Thymus (tissue), 11 donors: Measurements from ENCODE around the gene PLB1. TPM values are rescaled to one million over a fixed set of nuclear protein-coding genes. Genes with fewer than 3 reads are reported as not detected.

Experiments used
- DNase-seq, 9 donors: peaks; one replicate each; pipeline ENCODE4 v3.0.0-alpha.2; 2013; ENCODE audit warnings: low spot score in 9 of 9, low read depth in 6 of 9, missing footprints in 1 of 9
- H3K27ac ChIP-seq, 2 donors: one replicate each; pipeline ENCODE4 v1.5.1; 2013; ENCODE audit warnings: control low read depth in 1 of 2, low read depth in 1 of 2, low read length in 1 of 2, mild to moderate bottlenecking in 1 of 2, moderate library complexity in 1 of 2
- H3K27me3 ChIP-seq, 2 donors: one replicate each; pipeline ENCODE4 v1.5.1; 2013; ENCODE audit warnings: low read length in 1 of 2; ENCODE audit not compliant: control insufficient read depth in 2 of 2, insufficient read depth in 1 of 2
- H3K36me3 ChIP-seq, 2 donors: one replicate each; pipeline ENCODE4 v1.5.1; 2013; ENCODE audit warnings: low read length in 1 of 2, mild to moderate bottlenecking in 1 of 2, moderate library complexity in 1 of 2; ENCODE audit not compliant: control insufficient read depth in 2 of 2, insufficient read depth in 2 of 2
- H3K4me1 ChIP-seq, 2 donors: one replicate each; pipeline ENCODE4 v1.5.1; 2013; ENCODE audit warnings: low read length in 2 of 2; ENCODE audit not compliant: control insufficient read depth in 2 of 2, insufficient read depth in 2 of 2
- H3K4me3 ChIP-seq, 2 donors: one replicate each; pipeline ENCODE4 v1.5.1; 2013; ENCODE audit warnings: low read length in 2 of 2, control low read depth in 1 of 2, mild to moderate bottlenecking in 1 of 2
- H3K9me3 ChIP-seq, 2 donors: one replicate each; pipeline ENCODE4 v1.5.1; 2013; ENCODE audit warnings: low read length in 1 of 2, mild to moderate bottlenecking in 1 of 2; ENCODE audit not compliant: control insufficient read depth in 2 of 2, insufficient read depth in 1 of 2
- WGBS: extraction: QIAGEN DNeasy Blood & Tissue Kit; methylation state at CpG from one replicate; pipeline ENCODE4 v1.1.7; 2013; 5-methylcytosine and 5-hydroxymethylcytosine counted together
- polyA plus RNA-seq: library from polyadenylated mRNA; stranded (reverse); fragments of 200-250 nt; gene quantifications from one replicate; pipeline ENCODE4 v1.2.3, GENCODE V29; 2013
- total RNA-seq: library from RNA; stranded (reverse); fragments of 120-200 nt; gene quantifications from one replicate; pipeline ENCODE4 v1.2.4, GENCODE V29; 2013
- donor health status: healthy.

Gene PLB1
- total and polyA plus RNA-seq, 2 donors = 1.8 to 2.3 TPM

GRCh38 chr2:28635191-28635611 is 139.3 kb downstream of the PLB1 start:
- WGBS = 90% methylated on average over 2 of the region's 2 CpGs
- Histone ChIP-seq H3K9me3 (no peaks in the 10 kb centered on the region), H3K27me3 (no peaks in the 10 kb centered on the region), H3K4me3 (no peak overlapping the region), H3K27ac (no peak overlapping the region), H3K36me3 (no peaks in the 10 kb centered on the region), H3K4me1 (no peaks in the 10 kb centered on the region)
- DNase-seq = no peak

GRCh38 chr2:28636491-28636890 is 140.6 kb downstream of the PLB1 start:
- 100% methylated on average over 2 of the region's 2 CpGs for WGBS
- Histone ChIP-seq H3K4me3 (no peak overlapping the region), H3K36me3 (no peaks in the 10 kb centered on the region), H3K27ac (no peak overlapping the region), H3K4me1 (no peaks in the 10 kb centered on the region), H3K27me3 (no peaks in the 10 kb centered on the region), H3K9me3 (no peaks in the 10 kb centered on the region)
- DNase-seq = no peak

GRCh38 chr2:28637066-28638047 is 141.5 kb downstream of the PLB1 start:
- H3K4me1 ChIP-seq = no peaks in the 10 kb centered on the region

GRCh38 chr2:28638102-28638501 is 142.2 kb downstream of the PLB1 start:
- Histone ChIP-seq H3K4me1 (peaks cover 0 to 3% of the 10 kb centered on the region in 2 donors), H3K27ac (no peak overlapping the region)
- WGBS = 93% methylated on average over 2 of the region's 2 CpGs

More at GRCh38 chr2:28637066-28638047, 141.5 kb downstream of the PLB1 start:
- H3K27me3 ChIP-seq = no peaks in the 10 kb centered on the region
- no peak overlapping the region for H3K27ac ChIP-seq
- no peaks in the 10 kb centered on the region for H3K36me3 ChIP-seq
- no peak overlapping the region for H3K4me3 ChIP-seq
- no peak for DNase-seq
- no peaks in the 10 kb centered on the region for H3K9me3 ChIP-seq
- 96% methylated on average over 12 of the region's 12 CpGs for WGBS

GRCh38 chr2:28639092-28639691 is 143.3 kb downstream of the PLB1 start:
- Histone ChIP-seq H3K36me3 (no peaks in the 10 kb centered on the region), H3K4me1 (peaks cover 0 to 3% of the 10 kb centered on the region in 2 donors), H3K27ac (no peak overlapping the region), H3K4me3 (no peak overlapping the region), H3K9me3 (no peaks in the 10 kb centered on the region), H3K27me3 (no peaks in the 10 kb centered on the region)
- no peak for DNase-seq
- 97% methylated on average over 8 of the region's 8 CpGs for WGBS

More at GRCh38 chr2:28638102-28638501, 142.2 kb downstream of the PLB1 start:
- Histone ChIP-seq H3K9me3 (no peaks in the 10 kb centered on the region), H3K27me3 (no peaks in the 10 kb centered on the region), H3K36me3 (no peaks in the 10 kb centered on the region), H3K4me3 (no peak overlapping the region)
- no peak for DNase-seq

GRCh38 chr2:28639836-28640235 is 144.0 kb downstream of the PLB1 start:
- no peak overlapping the region for H3K27ac ChIP-seq
- 90% methylated on average over 4 of the region's 4 CpGs for WGBS
- no peak overlapping the region for H3K4me3 ChIP-seq
- DNase-seq = no peak
- no peaks in the 10 kb centered on the region for H3K9me3 ChIP-seq
- no peaks in the 10 kb centered on the region for H3K36me3 ChIP-seq
- H3K4me1 ChIP-seq = peaks cover 0 to 3% of the 10 kb centered on the region in 2 donors
- no peaks in the 10 kb centered on the region for H3K27me3 ChIP-seq

- no peaks in the 10 kb centered on the region for H3K9me3 ChIP-seq
- no peak overlapping the region for H3K4me3 ChIP-seq
- H3K27ac ChIP-seq = no peak overlapping the region
- DNase-seq = no peak
- WGBS = 96% methylated on average over 14 of the region's 14 CpGs
- no peaks in the 10 kb centered on the region for H3K27me3 ChIP-seq
- H3K4me1 ChIP-seq = peaks cover 0 to 3% of the 10 kb centered on the region in 2 donors
- H3K36me3 ChIP-seq = no peaks in the 10 kb centered on the region
These were observed 144.5 kb downstream of the PLB1 start for GRCh38 chr2:28640260-28640907.

GRCh38 chr2:28640908-28641300 is 145.0 kb downstream of the PLB1 start:
- Histone ChIP-seq H3K27me3 (no peaks in the 10 kb centered on the region), H3K9me3 (no peaks in the 10 kb centered on the region), H3K36me3 (no peaks in the 10 kb centered on the region), H3K4me3 (no peak overlapping the region), H3K27ac (no peak overlapping the region), H3K4me1 (peaks cover 0 to 3% of the 10 kb centered on the region in 2 donors)
- DNase-seq = no peak
- WGBS = 96% methylated on average over 13 of the region's 13 CpGs

GRCh38 chr2:28642796-28643195 is 146.9 kb downstream of the PLB1 start:
- Histone ChIP-seq H3K27ac (no peak overlapping the region), H3K27me3 (no peaks in the 10 kb centered on the region), H3K4me3 (no peak overlapping the region), H3K36me3 (no peaks in the 10 kb centered on the region), H3K4me1 (peaks cover 0 to 3% of the 10 kb centered on the region in 2 donors), H3K9me3 (no peaks in the 10 kb centered on the region)
- no peak for DNase-seq
- 97% methylated on average over 13 of the region's 13 CpGs for WGBS
